HG03103 (cell line): ENCODE data around the gene METTL3.
"Not testable (repeated sequence)": the region's sequence is repeated elsewhere in the genome, so short reads cannot be mapped to it uniquely, and the experiment has no call there.

ENCODE experiments used
- ATAC-seq: cut with Tn5 transposase; IDR thresholded peaks from one replicate; pipeline ENCODE4 v1.9.1; 2021; ENCODE audit warnings: low read depth; ENCODE audit not compliant: unreplicated experiment

METTL3 gene

GRCh38 chr14:21510735-21511657 lies at the start of gene METTL3:
METTL3 (minus strand) TSS chr14:21511340; CDS start chr14:21511223, 117 bp downstream.
- ATAC-seq: peak; percentile 98

DNA sequence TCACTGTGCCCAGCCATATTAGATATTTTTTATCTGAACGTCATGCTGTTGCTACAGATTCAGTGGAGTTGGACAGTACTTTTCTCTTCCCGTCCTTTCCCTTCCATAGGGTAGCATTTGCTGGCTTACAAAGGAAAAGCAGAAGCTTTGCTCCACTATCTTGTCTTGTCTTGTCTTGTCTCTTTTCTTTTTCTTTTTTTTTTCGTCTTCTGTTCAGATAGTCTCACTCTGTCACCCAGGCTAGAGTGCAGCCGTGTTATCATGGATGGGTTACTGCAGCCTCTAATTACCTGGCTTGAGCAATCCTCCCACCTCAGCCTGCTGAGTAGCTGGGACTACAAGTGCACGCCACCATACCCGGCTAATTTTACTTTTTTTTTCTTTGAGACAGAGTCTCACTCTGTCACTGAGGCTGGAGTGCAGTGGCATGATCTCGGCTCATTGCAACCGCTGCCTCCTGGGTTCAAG lies 47.6 kb upstream of the METTL3 start:
- ATAC-seq: no peak

DNA sequence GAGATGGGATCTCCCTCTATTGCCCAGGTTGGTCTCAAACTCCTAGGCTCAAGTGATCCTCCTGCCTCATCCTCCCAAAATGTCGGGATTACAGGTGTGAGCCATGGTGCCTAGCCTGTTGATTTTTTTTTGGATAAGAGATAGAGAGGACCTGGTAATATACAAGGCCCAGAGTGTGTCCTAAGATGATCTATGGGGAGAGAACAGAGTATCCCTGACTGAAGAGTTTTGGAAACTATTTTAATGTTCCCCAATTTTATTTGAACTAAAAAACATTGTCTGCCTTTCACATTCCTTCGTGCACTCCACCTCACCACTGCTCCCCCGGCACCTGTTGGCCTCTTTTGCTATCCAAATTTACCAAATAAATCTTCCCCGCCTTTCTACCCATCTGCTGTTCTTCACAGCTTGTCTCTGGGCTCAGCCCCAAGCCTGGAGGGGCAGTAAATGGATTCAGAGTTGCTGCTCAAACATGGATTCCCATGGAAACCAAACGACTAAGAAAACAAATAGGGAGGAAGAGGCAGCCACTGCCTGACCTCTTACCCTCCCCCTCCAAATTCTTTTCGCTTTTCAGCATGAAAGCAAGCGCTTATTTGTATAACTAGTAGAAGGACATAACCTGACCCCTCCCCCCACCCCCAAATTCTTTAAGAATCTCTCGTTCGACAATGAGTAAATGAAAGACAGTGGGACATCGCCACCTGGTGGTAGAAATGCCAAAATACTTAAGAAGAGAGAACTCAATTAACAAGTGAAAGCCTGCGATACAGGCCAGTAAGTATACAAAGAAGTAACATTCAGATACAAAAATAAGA lies 46.2 kb upstream of the METTL3 start:
- ATAC-seq: no peak

GRCh38 chr14:21556378-21557083 lies 45.4 kb upstream of the METTL3 start:
- no peak for ATAC-seq

DNA sequence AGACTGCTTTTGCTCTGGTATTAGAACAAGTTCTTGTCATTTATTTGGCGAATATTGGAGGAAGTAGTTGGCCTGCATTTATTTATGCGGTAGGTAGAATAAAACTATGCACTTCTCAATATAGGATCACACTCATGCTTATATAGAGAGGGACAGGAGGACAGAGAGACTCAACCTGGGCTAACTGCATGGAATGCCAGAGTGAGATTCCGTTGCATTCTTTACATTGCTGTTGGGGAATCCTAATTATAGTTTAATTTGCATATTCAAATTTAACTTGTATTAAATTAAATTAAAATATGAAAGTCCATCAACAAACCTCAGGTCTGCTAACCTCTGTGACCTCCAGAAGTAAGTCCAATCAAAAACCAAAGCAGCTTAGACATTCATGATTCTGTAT lies 42.1 kb upstream of the METTL3 start:
- no peak for ATAC-seq

GRCh38 chr14:21544588-21544987 lies 33.4 kb upstream of the METTL3 start:
- not testable (repeated sequence) for ATAC-seq

DNA sequence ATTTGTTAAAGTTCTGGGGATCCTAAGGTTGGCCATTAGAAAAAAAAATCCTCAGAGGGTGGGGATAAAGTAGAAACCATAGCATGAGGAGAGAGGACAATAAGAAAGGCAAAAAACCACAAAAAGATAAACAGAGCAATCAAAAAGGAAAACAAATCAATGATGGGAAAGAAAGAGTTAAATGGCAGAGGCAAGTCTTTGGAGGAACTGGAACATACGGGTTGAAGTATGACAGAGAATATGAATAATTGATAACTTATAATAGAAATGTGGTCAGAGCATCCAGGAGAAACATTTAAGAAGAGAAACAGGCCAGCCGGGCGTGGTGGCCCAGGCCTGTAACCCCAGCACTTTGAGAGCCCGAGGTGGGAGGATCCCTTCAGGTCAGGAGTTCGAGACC lies 32.8 kb upstream of the METTL3 start:
- ATAC-seq: no peak

DNA sequence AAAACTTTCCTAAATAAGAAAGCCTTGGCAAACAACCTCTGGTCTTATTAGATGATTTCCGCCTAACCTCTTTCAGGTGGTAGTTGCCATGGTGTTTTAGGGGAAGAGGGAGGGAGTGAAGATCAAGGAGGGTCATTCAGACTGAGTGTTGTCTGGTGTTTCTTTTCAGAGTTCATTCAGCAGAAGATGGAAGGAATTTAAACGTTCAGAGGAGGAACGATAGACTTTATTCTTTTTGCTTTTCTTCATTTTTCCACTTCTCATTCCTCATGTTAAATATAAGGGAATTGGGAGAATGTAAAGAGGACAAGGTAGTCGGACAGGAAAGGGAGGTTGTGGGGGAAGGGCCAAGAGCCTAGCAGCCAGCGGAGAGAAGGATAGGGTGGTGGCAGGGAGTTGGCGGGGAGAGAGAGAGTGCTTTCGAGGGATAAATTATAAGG lies 32.4 kb upstream of the METTL3 start:
- ATAC-seq: no peak

GRCh38 chr14:21541413-21542074 lies 30.4 kb upstream of the METTL3 start:
- ATAC-seq: no peak

GRCh38 chr14:21539189-21539940 lies 28.2 kb upstream of the METTL3 start:
- ATAC-seq: no peak

GRCh38 chr14:21537090-21537424 lies 25.9 kb upstream of the METTL3 start:
- no peak for ATAC-seq

DNA sequence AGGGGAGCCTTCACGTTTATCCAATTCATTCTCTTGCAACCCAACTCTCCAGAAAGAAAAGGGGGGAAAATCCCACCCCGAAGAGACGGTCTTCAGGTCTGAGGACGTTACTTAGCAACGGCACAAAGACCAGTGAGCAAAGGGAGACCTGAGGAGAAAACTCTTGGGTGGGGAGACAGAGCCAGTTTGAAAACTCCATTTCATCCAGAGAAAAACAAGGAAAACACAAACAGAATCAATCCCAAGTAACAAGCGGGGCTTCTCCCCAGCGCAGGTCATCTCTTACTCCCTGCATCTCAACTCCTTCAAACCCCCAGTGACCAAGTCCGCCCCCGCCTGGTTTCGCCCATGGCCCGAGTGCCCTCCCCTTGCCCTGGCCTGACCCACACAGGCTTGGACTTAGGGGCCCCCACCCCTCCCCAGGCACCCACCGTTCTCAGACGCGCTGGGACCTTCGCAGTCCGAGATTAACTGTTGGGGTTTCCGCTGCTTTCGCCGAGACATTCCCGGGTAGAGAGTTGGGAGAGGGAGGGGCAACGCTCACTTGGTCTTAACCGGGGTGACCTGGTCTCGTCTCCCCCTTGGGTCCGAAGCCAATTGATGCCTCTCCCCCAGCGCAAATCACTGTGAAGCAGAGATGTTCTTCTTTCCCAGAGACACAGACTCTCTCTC lies 25.4 kb upstream of the METTL3 start:
- no peak for ATAC-seq

DNA sequence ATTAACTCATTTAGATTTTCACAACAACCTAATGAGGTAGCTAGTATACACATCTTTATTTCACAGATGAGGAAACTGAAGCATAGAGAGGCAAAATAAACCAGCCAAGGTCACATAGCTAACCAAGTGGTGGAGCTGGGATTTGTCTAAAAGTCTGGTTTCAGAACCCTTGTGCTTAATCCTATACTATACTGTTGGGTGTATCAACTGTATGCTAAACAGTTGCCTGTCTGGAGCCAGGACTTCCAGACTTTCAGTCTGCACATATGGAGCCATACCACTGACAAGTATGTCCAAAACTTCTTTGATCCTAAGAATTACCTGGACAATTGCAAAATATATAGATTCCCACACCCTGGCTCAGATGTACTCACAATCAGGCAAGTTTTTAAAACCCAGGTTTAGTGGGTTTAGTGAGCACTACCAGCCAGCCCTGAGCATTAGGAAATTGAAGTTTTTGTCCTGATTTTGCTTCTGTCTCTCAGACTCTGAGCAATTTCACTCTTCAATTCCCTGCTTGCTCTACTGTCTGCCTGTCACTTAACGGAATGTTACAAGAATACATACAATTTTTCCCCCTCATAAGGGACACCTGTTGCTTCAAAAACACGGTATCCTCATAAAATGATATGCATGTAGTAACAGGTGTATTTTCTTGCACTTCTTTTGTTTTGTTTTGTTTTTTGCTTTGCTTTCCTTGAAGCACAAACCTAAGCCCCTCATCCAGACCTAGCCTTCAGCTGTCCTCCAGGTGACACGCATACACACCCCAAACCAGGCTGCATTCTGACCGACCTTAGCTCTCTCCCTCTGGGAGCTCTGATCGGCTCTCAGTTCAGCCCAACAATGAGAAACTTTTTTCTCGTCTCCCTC lies 24.6 kb upstream of the METTL3 start:
- no peak for ATAC-seq

GRCh38 chr14:21534576-21534975 lies 23.4 kb upstream of the METTL3 start:
- no peak for ATAC-seq

DNA sequence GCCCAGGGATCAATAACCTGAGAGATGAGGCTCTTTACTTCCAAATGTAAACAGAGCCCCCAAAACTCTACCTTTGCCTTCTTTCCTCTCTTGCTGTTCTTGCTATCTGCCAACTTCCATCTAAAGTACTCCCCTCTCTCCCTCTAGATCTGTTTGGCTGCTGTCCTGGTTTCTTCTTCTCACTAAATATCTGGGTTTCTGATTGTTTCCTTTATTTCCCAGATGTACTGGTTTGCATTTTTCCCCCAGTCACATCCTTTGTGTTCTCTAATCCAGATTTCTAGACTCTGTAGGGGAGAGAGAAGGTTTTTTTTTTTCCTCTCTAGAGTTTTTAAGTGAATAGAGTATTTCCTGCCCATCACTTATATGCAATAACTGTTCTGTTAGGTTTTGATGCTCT lies 22.2 kb upstream of the METTL3 start:
- no peak for ATAC-seq

- no peak for ATAC-seq
These were observed 18.4 kb upstream of the METTL3 start for GRCh38 chr14:21529515-21529914.

GRCh38 chr14:21528381-21529348 lies 17.5 kb upstream of the METTL3 start:
- ATAC-seq: no peak
